HG02840 (cell line): ENCODE measurements around the gene PTPN13.
"Not testable (repeated sequence)": the region's sequence is repeated elsewhere in the genome, so short reads cannot be mapped to it uniquely, and the experiment has no call there.

Experiments used
- ATAC-seq: cut with Tn5 transposase; IDR thresholded peaks from one replicate; pipeline ENCODE4 v1.9.1; 2021; ENCODE audit warnings: mild to moderate bottlenecking, moderate library complexity, moderate number of reproducible peaks; ENCODE audit not compliant: unreplicated experiment, low FRiP score

Gene PTPN13

GRCh38 chr4:86704601-86705000, 110.5 kb downstream of the PTPN13 start:
- ATAC-seq: no peak

- no peak for ATAC-seq
These were observed 112.9 kb downstream of the PTPN13 start for GRCh38 chr4:86706923-86707597.

- ATAC-seq: no peak
These were observed 123.5 kb downstream of the PTPN13 start for GRCh38 chr4:86717651-86718050.

DNA sequence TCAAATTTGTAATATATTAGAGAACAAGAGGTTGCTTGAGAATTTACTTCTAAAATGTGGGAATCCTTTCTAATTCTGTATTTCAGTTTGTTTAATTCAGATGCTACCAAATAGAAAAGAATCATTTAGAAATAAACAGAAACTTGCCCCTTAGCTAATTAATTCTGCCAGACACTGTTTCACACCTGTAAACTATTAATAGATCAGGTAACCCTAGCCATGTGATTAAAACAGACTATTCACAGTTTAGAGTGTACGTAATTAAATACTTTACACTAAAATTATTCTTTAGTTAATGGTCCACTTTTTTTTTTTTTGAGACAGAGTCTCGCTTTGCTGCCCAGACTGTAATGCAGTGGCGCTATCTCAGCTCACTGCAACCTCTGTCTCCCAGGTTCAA, 124.0 kb downstream of the PTPN13 start:
- no peak for ATAC-seq

- ATAC-seq: not testable (repeated sequence)
These were observed 125.0 kb downstream of the PTPN13 start for GRCh38 chr4:86719149-86719548.

GRCh38 chr4:86720508-86721068, 126.5 kb downstream of the PTPN13 start:
- ATAC-seq: no peak

- no peak for ATAC-seq
These were observed 127.3 kb downstream of the PTPN13 start for GRCh38 chr4:86721412-86721811.

GRCh38 chr4:86730310-86730709, 136.2 kb downstream of the PTPN13 start:
- ATAC-seq: no peak

GRCh38 chr4:86737244-86737643, 143.1 kb downstream of the PTPN13 start:
- no peak for ATAC-seq

DNA sequence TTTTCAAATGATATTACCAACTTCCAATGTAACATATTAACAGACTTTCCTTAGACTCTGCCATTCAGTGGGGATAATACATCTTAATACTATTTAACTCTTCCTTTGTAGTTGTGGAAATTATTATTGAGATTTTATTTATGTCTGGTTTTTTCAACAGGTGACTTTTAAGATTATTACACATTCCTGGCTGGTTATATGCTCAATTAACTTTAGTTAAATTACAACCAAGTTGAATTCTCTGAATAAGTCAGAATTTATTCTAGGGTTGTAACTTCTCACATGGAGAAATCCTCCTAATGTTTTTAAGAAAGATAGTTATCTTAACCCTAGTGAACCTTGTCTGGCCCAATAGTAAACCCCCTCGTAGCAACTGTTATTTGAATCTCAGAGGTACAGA, 147.7 kb downstream of the PTPN13 start:
- no peak for ATAC-seq

- ATAC-seq: no peak
These were observed 150.5 kb downstream of the PTPN13 start for GRCh38 chr4:86744570-86744969.

DNA sequence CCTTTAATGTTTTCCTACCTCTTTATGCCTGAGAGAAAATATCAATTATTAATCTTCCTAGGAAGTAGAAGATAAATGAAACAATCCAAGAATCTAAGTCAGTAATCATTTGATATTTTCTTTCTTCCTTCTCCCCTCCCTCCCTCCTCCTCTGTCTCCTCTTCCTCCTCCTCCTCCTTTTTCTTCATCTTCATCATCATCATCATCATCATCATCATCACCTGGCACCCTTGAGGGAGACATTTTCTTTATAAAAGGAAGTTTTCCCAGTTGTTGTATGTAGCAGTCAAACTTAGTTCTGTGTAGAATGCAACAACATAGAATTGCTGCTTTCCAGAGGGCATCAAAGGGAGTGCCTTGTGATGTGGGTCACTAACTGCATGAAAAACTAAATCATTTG, 155.0 kb downstream of the PTPN13 start:
- no peak for ATAC-seq

- ATAC-seq: no peak
These were observed 161.3 kb downstream of the PTPN13 start for GRCh38 chr4:86755388-86755787.

GRCh38 chr4:86757468-86757867, 163.4 kb downstream of the PTPN13 start:
- no peak for ATAC-seq

GRCh38 chr4:86759298-86759697, 165.2 kb downstream of the PTPN13 start:
- ATAC-seq: no peak

- ATAC-seq: no peak
These were observed 168.5 kb downstream of the PTPN13 start for GRCh38 chr4:86762649-86763048.

GRCh38 chr4:86769794-86770193, 175.7 kb downstream of the PTPN13 start:
- no peak for ATAC-seq

DNA sequence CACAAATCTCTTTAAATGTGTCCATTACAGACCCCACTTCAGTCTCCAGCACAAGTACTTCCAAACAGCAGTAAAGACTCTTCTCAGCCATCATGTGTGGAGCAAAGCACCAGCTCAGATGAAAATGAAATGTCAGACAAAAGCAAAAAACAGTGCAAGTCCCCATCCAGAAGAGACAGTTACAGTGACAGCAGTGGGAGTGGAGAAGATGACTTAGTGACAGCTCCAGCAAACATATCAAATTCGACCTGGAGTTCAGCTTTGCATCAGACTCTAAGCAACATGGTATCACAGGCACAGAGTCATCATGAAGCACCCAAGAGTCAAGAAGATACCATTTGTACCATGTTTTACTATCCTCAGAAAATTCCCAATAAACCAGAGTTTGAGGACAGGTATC, 177.0 kb downstream of the PTPN13 start:
- no peak for ATAC-seq

- ATAC-seq: no peak
These were observed 180.9 kb downstream of the PTPN13 start for GRCh38 chr4:86775061-86775460.

DNA sequence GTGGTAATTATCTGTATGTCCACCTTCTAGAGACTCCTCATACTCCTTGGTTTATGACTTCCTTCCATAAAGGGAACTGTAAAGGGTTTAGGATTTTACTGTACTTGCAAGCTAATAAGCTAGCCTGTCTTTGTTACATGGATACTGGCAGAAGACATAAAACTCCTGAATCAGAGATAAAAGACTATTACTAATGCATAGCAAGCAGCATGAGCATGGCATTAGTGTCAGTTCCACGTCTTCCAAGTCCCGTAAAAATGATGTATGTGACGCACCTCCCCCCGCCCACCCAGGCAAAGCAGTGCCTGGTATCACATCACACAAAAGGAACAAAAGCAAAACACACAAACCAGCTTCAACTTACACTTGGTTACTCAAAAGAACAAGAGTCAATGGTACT, 184.1 kb downstream of the PTPN13 start:
- no peak for ATAC-seq

DNA sequence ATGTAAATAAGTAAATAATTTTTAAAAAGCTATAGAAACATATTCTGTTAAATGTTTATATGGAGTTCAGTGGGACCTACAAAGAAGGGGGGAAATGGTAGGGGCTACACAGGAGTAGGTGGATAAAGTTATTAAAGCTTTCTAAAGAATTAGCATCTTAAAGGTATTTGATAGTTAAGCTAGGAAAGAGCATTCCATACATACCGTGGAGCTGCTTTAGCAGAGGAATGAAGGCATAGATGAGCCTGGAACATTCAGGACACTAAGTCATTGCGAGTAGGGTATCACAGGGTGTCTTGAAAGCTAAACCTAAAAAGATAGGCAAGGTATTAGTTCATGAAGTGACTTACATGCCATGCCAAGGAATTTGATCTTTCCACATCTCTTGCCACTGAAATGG, 194.7 kb downstream of the PTPN13 start:
- no peak for ATAC-seq

DNA sequence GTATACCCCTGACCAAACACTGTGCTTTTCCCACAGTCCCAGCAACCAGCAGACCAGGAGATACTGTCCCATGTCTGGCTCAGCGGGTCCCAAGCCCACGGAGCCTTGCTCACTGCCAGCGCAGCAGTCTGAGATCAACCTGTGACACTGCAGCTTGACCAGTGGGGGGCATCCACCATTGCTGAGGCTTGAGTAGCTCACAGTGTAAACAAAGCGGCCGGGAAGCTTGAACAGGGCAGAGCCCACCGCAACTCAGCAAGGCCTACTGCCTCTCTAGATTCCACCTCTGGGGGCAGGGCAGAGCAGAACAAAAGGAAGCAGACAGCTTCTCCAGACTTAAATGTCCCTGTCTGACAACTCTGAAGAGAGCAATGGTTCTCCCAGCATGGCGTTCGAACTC, 197.0 kb downstream of the PTPN13 start:
- ATAC-seq: no peak

GRCh38 chr4:86809809-86810208, 215.7 kb downstream of the PTPN13 start:
- no peak for ATAC-seq
